H9 (cell line): ENCODE measurements around the gene DAZAP2. TPM values are rescaled to one million over a fixed set of nuclear protein-coding genes. Genes with fewer than 3 reads are reported as not detected.

Source experiments
- DNase-seq: peaks from one replicate; pipeline ENCODE4 v3.0.0-alpha.2; 2017
- H2AFZ ChIP-seq: one replicate; pipeline ENCODE4 v1.6.1; 2013; ENCODE audit warnings: mild to moderate bottlenecking, low read length, control low read depth, moderate library complexity
- H2AK5ac ChIP-seq: 2 replicates; pipeline ENCODE4 v1.6.1; 2013; ENCODE audit warnings: low read length, control low read depth, mixed read lengths; ENCODE audit not compliant: insufficient read length
- H2BK120ac ChIP-seq: one replicate; pipeline ENCODE4 v1.6.1; 2013; ENCODE audit warnings: low read depth, mild to moderate bottlenecking, low read length, control low read depth, inconsistent platforms; ENCODE audit not compliant: poor library complexity, severe bottlenecking
- H2BK12ac ChIP-seq: 2 replicates; pipeline ENCODE4 v1.6.1; 2013; ENCODE audit warnings: low read length, control low read depth, mixed read lengths, low read depth; ENCODE audit not compliant: insufficient read length
- H2BK15ac ChIP-seq: 2 replicates; pipeline ENCODE4 v1.6.1; 2013; ENCODE audit warnings: low read depth, low read length, control low read depth
- H2BK20ac ChIP-seq: one replicate; pipeline ENCODE4 v1.6.1; 2013; ENCODE audit warnings: low read depth, mild to moderate bottlenecking, low read length, control low read depth, inconsistent platforms; ENCODE audit not compliant: poor library complexity, severe bottlenecking
- H2BK5ac ChIP-seq: 2 replicates; pipeline ENCODE4 v1.6.1; 2013; ENCODE audit warnings: low read length, control low read depth, mixed read lengths; ENCODE audit not compliant: insufficient read length
- H3K14ac ChIP-seq: 2 replicates; pipeline ENCODE4 v1.6.1; 2013; ENCODE audit warnings: low read length, control low read depth; ENCODE audit not compliant: insufficient read depth
- H3K18ac ChIP-seq: 2 replicates; pipeline ENCODE4 v1.6.1; 2013; ENCODE audit warnings: low read depth, mild to moderate bottlenecking, mixed read lengths, low read length, control low read depth; ENCODE audit not compliant: insufficient read length
- H3K23ac ChIP-seq: 2 replicates; pipeline ENCODE4 v1.6.1; 2013; ENCODE audit warnings: low read length, control low read depth, mixed read lengths, low read depth; ENCODE audit not compliant: insufficient read length
- H3K23me2 ChIP-seq: 2 replicates; pipeline ENCODE4 v1.6.1; 2013; ENCODE audit warnings: low read depth, mild to moderate bottlenecking, mixed read lengths, low read length, control low read depth; ENCODE audit not compliant: insufficient read length, poor library complexity, severe bottlenecking
- H3K27ac ChIP-seq: 2 replicates; pipeline ENCODE4 v1.5.1; 2013; ENCODE audit warnings: low read length, control low read depth, mixed read lengths, low read depth; ENCODE audit not compliant: insufficient read length
- H3K27me3 ChIP-seq: 2 replicates; pipeline ENCODE4 v1.6.1; 2013; ENCODE audit warnings: low read length, control low read depth, inconsistent platforms; ENCODE audit not compliant: insufficient read depth
- H3K4ac ChIP-seq: 2 replicates; pipeline ENCODE4 v1.6.1; 2013; ENCODE audit warnings: low read depth, mild to moderate bottlenecking, control low read depth, inconsistent platforms, low read length, moderate library complexity
- H3K4me1 ChIP-seq: 2 replicates; pipeline ENCODE4 v1.6.1; 2013; ENCODE audit warnings: low read length, control low read depth, inconsistent platforms; ENCODE audit not compliant: insufficient read depth
- H3K4me2 ChIP-seq: 2 replicates; pipeline ENCODE4 v1.6.1; 2013; ENCODE audit warnings: low read length, control low read depth, mixed read lengths; ENCODE audit not compliant: insufficient read length, insufficient read depth
- H3K56ac ChIP-seq: 2 replicates; pipeline ENCODE4 v1.6.1; 2013; ENCODE audit warnings: low read depth, mild to moderate bottlenecking, mixed read lengths, low read length, control low read depth; ENCODE audit not compliant: insufficient read length
- H3K79me1 ChIP-seq: 2 replicates; pipeline ENCODE4 v1.6.1; 2013; ENCODE audit warnings: low read depth, mild to moderate bottlenecking, moderate library complexity, low read length, control low read depth, inconsistent platforms; ENCODE audit not compliant: insufficient read depth, poor library complexity, severe bottlenecking
- H3K79me2 ChIP-seq: 2 replicates; pipeline ENCODE4 v1.6.1; 2013; ENCODE audit warnings: low read length, control low read depth, inconsistent platforms; ENCODE audit not compliant: insufficient read depth
- H3K9ac ChIP-seq: 2 replicates; pipeline ENCODE4 v1.6.1; 2013; ENCODE audit warnings: low read length, control low read depth, mixed read lengths; ENCODE audit not compliant: insufficient read length; ENCODE audit errors: extremely low read depth
- H3K9me3 ChIP-seq: one replicate; pipeline ENCODE4 v1.6.1; 2013; ENCODE audit warnings: low read depth, low read length, inconsistent platforms; ENCODE audit not compliant: control insufficient read depth
- H3T11ph ChIP-seq: one replicate; pipeline ENCODE4 v1.6.1; 2013; ENCODE audit warnings: mild to moderate bottlenecking, low read length, control low read depth, inconsistent platforms
- H4K20me1 ChIP-seq: one replicate; pipeline ENCODE4 v1.6.1; 2013; ENCODE audit not compliant: control insufficient read depth, insufficient read length, insufficient read depth
- H4K5ac ChIP-seq: 2 replicates; pipeline ENCODE4 v1.6.1; 2013; ENCODE audit warnings: low read depth, mild to moderate bottlenecking, mixed read lengths, low read length, control low read depth; ENCODE audit not compliant: insufficient read length
- H4K8ac ChIP-seq: replicated peaks from 2 replicates; pipeline ENCODE4 v1.6.1; 2013; ENCODE audit warnings: low read length, control low read depth, mixed read lengths, low read depth; ENCODE audit not compliant: insufficient read length
- H4K91ac ChIP-seq: 2 replicates; pipeline ENCODE4 v1.6.1; 2013; ENCODE audit warnings: low read depth, mild to moderate bottlenecking, moderate library complexity, mixed read lengths, low read length, control low read depth; ENCODE audit not compliant: insufficient read length
- H3K27ac Mint-ChIP-seq, 3 experiments: 2 replicates in 2 of 3; 3 replicates in 1 of 3; pipeline ENCODE4 v1.8.0; 2020 to 2021; ENCODE audit warnings: mixed read lengths in 3 of 3, mild to moderate bottlenecking in 1 of 3, moderate library complexity in 1 of 3
- H3K27me3 Mint-ChIP-seq: 2 replicates; pipeline ENCODE4 v1.8.0; 2021; ENCODE audit warnings: low read depth, mild to moderate bottlenecking, moderate library complexity, mixed read lengths
- H3K36me3 Mint-ChIP-seq, 3 experiments: 2 replicates in 2 of 3; 3 replicates in 1 of 3; pipeline ENCODE4 v1.8.0; 2020 to 2021; ENCODE audit warnings: low read depth in 3 of 3, mixed read lengths in 3 of 3; ENCODE audit not compliant: insufficient read depth in 1 of 3
- H3K4me1 Mint-ChIP-seq, 2 experiments: 2 replicates each; pipeline ENCODE4 v1.8.0; 2020; ENCODE audit warnings: mixed read lengths in 2 of 2
- H3K4me3 Mint-ChIP-seq, 2 experiments: 2 replicates in 1 of 2; 3 replicates in 1 of 2; pipeline ENCODE4 v1.8.0; 2020 to 2021; ENCODE audit warnings: mild to moderate bottlenecking in 2 of 2, mixed read lengths in 2 of 2, moderate library complexity in 1 of 2
- H3K9me3 Mint-ChIP-seq, 2 experiments: 2 replicates in 1 of 2; 3 replicates in 1 of 2; pipeline ENCODE4 v1.8.0; 2020; ENCODE audit warnings: mild to moderate bottlenecking in 2 of 2, mixed read lengths in 2 of 2, moderate library complexity in 1 of 2
- CTCF ChIP-seq: fragments of 200-600 bp; sonication (generic); conservative IDR thresholded peaks from 3 replicates; pipeline ENCODE4 v1.8.0; 2021; ENCODE audit warnings: antibody characterized with exemption, mild to moderate bottlenecking
- WGBS: extraction: QIAGEN DNeasy Blood & Tissue Kit; methylation state at CpG from one replicate; pipeline ENCODE4 v1.1.7; 2013; ENCODE audit warnings: missing lambda C conversion rate, low lambda C conversion rate, mixed read lengths; ENCODE audit not compliant: insufficient read length; ENCODE audit errors: extremely low coverage; 5-methylcytosine and 5-hydroxymethylcytosine counted together
- total RNA-seq: library from RNA; stranded (reverse); gene quantifications from 2 replicates; pipeline ENCODE4 v1.2.1, GENCODE V29; 2021

The DAZAP2 gene
- total RNA-seq, 1 experiment from 2014 or later = 23.6 TPM

DNA sequence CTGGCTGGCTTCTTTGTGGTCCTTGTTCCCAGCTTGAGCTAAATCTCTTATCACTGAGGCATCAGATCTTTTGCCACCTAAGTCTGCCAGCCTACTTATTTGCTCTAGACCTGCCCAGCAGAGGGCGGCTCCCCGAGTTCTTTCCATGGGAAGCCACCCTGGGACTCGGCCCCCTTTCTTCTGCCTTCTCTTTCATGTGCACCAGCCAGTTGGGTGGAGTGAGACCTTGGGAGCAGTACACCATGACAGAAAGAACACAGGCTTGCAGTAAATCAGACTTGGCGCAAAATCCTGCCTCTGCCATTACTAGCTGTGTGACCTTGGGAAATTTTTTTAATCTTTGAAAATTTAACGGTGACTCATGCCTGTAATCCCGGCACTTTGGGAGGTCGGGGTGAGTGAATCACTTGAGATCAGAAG, 24.1 kb downstream of the DAZAP2 start:
- peak; percentile 65 for TF ChIP-seq CTCF
- H4K5ac ChIP-seq = no peak overlapping the region
- no peaks in the 10 kb centered on the region for H3K79me1 ChIP-seq
- no peak overlapping the region for H4K91ac ChIP-seq
- H3K4me3 Mint-ChIP-seq = no peak overlapping the region
- peak; percentile 86 for DNase-seq
- H2BK15ac ChIP-seq = no peak overlapping the region
- H3K79me2 ChIP-seq = no peaks in the 10 kb centered on the region
- no peak overlapping the region for H3K4ac ChIP-seq
- H3K4me1 ChIP-seq = peaks cover 2% of the 10 kb centered on the region; the same call in 1 of the 2 replicates
- no peak overlapping the region for H2AFZ ChIP-seq
- H3K4me1 Mint-ChIP-seq = peaks cover 16 to 21% of the 10 kb centered on the region in 2 experiments
- H3K27ac Mint-ChIP-seq = no peak overlapping the region; a peak in 2 of 7 replicates
- H2BK120ac ChIP-seq = no peak overlapping the region
- no peaks in the 10 kb centered on the region for H3K9me3 Mint-ChIP-seq
- no peak overlapping the region for H3K56ac ChIP-seq
- no CpG with 5 or more reads among the region's 7 CpGs for whole genome bisulfite sequencing
- no peak overlapping the region for H2BK20ac ChIP-seq
- no peak overlapping the region for H3K18ac ChIP-seq
- H3K14ac ChIP-seq = no peak overlapping the region
- H3K27me3 ChIP-seq = no peaks in the 10 kb centered on the region
- no peaks in the 10 kb centered on the region; the same call in 1 of the 2 replicates for H3K27me3 Mint-ChIP-seq
- H4K20me1 ChIP-seq = no peaks in the 10 kb centered on the region
- no peaks in the 10 kb centered on the region for H3K23me2 ChIP-seq
- H3T11ph ChIP-seq = no peak overlapping the region
- no peak overlapping the region for H2BK5ac ChIP-seq
- no peak overlapping the region for H2BK12ac ChIP-seq
- no peak overlapping the region for H3K27ac ChIP-seq
- no peak overlapping the region for H2AK5ac ChIP-seq
- no peak overlapping the region for H3K9ac ChIP-seq
- H3K4me2 ChIP-seq = no peak overlapping the region
- H3K9me3 ChIP-seq = no peaks in the 10 kb centered on the region
- no peaks in the 10 kb centered on the region; a peak in 3 of 7 replicates for H3K36me3 Mint-ChIP-seq
- no peak overlapping the region for H3K23ac ChIP-seq
- H4K8ac ChIP-seq = no peak overlapping the region
